Breast epithelium (tissue), 3 donors: Measurements from ENCODE around the gene DST.

Source experiments
- CTCF ChIP-seq, 3 donors: fragments of 450-650 bp; IDR thresholded peaks; one replicate each; pipeline ENCODE4 v1.5.1; 2016 to 2017; ENCODE audit warnings: antibody characterized with exemption in 3 of 3, mild to moderate bottlenecking in 3 of 3, moderate library complexity in 3 of 3
- POLR2A ChIP-seq: fragments of 450-650 bp; IDR thresholded peaks from one replicate; pipeline ENCODE4 v1.6.1; 2016; ENCODE audit warnings: antibody characterized with exemption, mild to moderate bottlenecking, moderate library complexity

- TF ChIP-seq POLR2A (no peak), CTCF (IDR thresholded peaks at IDR 0.05) (no peak)
Observed at GRCh38 chr6:56479381-56479780, 163.3 kb downstream of the DST start.
